Retinal pigment epithelial cell (primary cell): ENCODE results near the gene ZNF385B.

Experiments used
- DNase-seq: peaks from one replicate; pipeline ENCODE4 v3.0.0-alpha.2; 2010; ENCODE audit warnings: low read depth
- H3K4me3 ChIP-seq: 2 replicates; pipeline ENCODE4 v1.5.1; 2011; ENCODE audit warnings: mild to moderate bottlenecking, low read length, control low read depth, moderate library complexity
- TF ChIP-seq, protein P1 (sequence below): conservative IDR thresholded peaks from 2 replicates; pipeline ENCODE4 v1.5.1; 2011; ENCODE audit warnings: low read depth, low read length, control low read depth, inconsistent platforms

ZNF385B gene

GRCh38 chr2:179495315-179495714, 366.1 kb downstream of the ZNF385B start:
- TF ChIP-seq, protein P1, sequence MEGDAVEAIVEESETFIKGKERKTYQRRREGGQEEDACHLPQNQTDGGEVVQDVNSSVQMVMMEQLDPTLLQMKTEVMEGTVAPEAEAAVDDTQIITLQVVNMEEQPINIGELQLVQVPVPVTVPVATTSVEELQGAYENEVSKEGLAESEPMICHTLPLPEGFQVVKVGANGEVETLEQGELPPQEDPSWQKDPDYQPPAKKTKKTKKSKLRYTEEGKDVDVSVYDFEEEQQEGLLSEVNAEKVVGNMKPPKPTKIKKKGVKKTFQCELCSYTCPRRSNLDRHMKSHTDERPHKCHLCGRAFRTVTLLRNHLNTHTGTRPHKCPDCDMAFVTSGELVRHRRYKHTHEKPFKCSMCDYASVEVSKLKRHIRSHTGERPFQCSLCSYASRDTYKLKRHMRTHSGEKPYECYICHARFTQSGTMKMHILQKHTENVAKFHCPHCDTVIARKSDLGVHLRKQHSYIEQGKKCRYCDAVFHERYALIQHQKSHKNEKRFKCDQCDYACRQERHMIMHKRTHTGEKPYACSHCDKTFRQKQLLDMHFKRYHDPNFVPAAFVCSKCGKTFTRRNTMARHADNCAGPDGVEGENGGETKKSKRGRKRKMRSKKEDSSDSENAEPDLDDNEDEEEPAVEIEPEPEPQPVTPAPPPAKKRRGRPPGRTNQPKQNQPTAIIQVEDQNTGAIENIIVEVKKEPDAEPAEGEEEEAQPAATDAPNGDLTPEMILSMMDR = no peak
- DNase-seq = no peak
- H3K4me3 ChIP-seq = no peak overlapping the region

DNA sequence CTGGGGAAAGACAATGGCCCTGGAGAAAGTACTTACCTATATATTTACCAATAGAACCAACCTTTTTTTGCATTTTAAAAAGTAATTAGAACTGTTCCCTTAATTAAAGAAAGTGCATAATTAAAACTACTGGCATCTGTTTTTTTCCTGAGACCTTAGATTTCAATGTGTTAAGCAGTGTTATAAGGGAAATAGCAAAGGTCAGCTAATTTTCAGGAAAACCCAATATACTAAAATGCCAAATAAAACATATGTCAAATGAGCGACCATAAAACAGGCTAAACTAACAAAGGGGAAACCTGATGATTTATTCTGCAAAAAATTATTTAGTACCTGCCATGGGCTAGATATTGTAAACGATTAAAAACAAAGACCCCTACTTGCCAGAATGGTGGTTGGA, 372.8 kb downstream of the ZNF385B start:
- H3K4me3 ChIP-seq = no peak overlapping the region
- no peak for DNase-seq
- TF ChIP-seq, protein P1 = no peak

- DNase-seq = no peak
- TF ChIP-seq, protein P1 = no peak
- no peak overlapping the region for H3K4me3 ChIP-seq
Observed at GRCh38 chr2:179487010-179487731, 374.2 kb downstream of the ZNF385B start.

DNA sequence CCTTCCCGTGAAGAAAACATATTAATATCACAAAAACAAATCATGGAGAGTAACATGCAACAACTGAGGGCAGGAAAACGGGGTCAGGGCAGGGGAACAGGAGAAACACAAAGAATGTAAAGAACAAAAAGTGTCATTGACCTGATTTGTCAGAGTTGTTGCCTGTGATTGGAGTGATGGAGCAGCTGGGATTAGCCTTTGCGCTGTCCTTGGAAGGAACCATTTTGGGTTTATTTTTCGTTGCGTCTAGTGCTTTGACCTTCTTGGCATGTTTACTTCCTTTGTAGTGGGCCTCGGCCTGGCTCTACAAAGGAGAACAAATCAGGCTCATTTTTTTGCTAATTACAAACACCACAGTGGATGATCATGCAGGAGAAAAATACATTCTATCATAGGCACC, 378.3 kb downstream of the ZNF385B start:
- DNase-seq = no peak
- TF ChIP-seq, protein P1 = no peak
- H3K4me3 ChIP-seq = no peak overlapping the region

DNA sequence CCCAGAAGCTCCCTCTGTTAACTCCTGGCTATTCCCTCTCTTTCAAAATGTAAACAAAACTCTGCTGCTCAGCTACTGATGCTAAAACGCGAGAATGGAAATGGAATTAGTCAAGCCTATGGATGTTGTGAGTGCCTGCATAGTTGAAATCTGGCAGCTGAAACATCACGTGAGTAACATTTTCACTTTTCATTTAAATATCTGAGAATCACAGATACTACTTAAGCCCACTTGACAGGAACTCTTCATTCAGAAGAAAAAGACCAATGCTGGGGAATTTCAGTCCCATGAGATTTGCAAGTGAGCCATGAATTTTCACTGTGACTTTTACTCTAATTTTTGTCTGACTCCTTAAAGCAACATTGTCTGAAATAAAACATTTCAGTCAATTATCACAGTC, 381.5 kb downstream of the ZNF385B start:
- H3K4me3 ChIP-seq = no peak overlapping the region
- no peak for DNase-seq
- TF ChIP-seq, protein P1 = no peak

DNA sequence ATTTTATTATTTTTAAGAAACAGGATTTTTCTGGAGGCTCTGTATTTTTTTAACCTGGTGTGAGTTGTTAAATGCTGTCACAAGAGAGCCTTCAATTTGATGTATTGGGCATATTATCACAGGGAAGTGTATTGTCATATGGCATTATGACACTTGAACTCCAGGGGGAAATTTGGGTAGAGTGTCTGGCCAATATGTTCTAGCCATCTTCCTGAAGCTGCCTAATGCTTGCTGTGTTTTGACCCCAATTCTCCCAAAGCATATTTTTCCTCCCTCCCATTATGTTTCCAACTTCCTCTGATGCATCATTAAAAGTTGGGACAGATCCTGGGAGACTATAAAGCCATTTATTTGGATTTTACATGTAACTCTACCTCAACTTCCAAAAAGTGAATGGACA, 382.6 kb downstream of the ZNF385B start:
- DNase-seq = no peak
- no peak overlapping the region for H3K4me3 ChIP-seq
- TF ChIP-seq, protein P1 = no peak

DNA sequence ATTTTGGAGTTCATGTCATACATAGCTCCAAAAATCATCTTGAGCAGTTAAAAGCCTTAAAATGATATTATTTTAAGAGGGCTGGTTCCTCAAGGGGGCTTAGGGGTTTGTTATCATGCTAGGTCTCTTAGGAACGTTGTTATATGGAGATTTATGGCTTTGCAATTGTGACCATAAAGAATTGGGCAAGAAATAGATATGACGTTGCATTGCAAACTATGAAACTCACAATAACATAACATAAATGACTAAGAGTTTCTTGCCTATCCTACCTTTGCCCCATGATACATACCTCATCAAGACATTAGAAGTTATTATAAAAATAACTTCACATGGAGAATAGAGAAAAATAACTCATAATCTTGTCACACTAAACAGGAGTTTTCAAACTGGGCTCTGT, 390.4 kb downstream of the ZNF385B start:
- TF ChIP-seq, protein P1 = no peak
- no peak for DNase-seq
- no peak overlapping the region for H3K4me3 ChIP-seq
